DOHH2 (cell line): ENCODE data around the gene PCBP2.

ENCODE experiments used
- H3F3A ChIP-seq: fragments of 200-600 bp; sonication (generic), shearing (Covaris generic); 2 replicates; pipeline ENCODE4 v1.6.0; 2016; ENCODE audit warnings: antibody characterized with exemption, mild to moderate bottlenecking; ENCODE audit not compliant: control insufficient read depth, insufficient read depth
- H3K27ac ChIP-seq: fragments of 200-600 bp; sonication (generic); 2 replicates; pipeline ENCODE4 v1.5.1; 2014; ENCODE audit warnings: low read depth, mild to moderate bottlenecking, low read length, moderate library complexity
- H3K27me3 ChIP-seq: fragments of 200-600 bp; sonication (generic); 2 replicates; pipeline ENCODE4 v1.6.1; 2014; ENCODE audit warnings: mild to moderate bottlenecking, low read length, mixed read lengths; ENCODE audit not compliant: control insufficient read depth
- H3K36me3 ChIP-seq: fragments of 200-600 bp; sonication (generic); 2 replicates; pipeline ENCODE4 v1.6.1; 2014; ENCODE audit warnings: mild to moderate bottlenecking, low read length, moderate library complexity, mixed read lengths; ENCODE audit not compliant: control insufficient read depth
- H3K4me1 ChIP-seq: fragments of 200-600 bp; sonication (generic); 2 replicates; pipeline ENCODE4 v1.6.1; 2014; ENCODE audit warnings: mild to moderate bottlenecking, low read length, mixed read lengths; ENCODE audit not compliant: control insufficient read depth
- H3K4me2 ChIP-seq: fragments of 200-600 bp; sonication (generic); 2 replicates; pipeline ENCODE4 v1.6.0; 2014; ENCODE audit warnings: mild to moderate bottlenecking, low read length, moderate library complexity
- H3K4me3 ChIP-seq: fragments of 200-600 bp; sonication (generic); 2 replicates; pipeline ENCODE4 v1.5.1; 2014; ENCODE audit warnings: mild to moderate bottlenecking, low read length, mixed read lengths
- H3K79me2 ChIP-seq: fragments of 200-600 bp; sonication (generic); 2 replicates; pipeline ENCODE4 v1.6.1; 2014; ENCODE audit warnings: mild to moderate bottlenecking, low read length, mixed read lengths; ENCODE audit not compliant: control insufficient read depth
- H3K9me2 ChIP-seq: fragments of 200-600 bp; sonication (generic); replicated peaks from 2 replicates; pipeline ENCODE4 v1.6.1; 2014; ENCODE audit warnings: mild to moderate bottlenecking, low read length, mixed read lengths; ENCODE audit not compliant: control insufficient read depth
- H3K9me3 ChIP-seq: fragments of 200-600 bp; sonication (generic); 2 replicates; pipeline ENCODE4 v1.6.1; 2014; ENCODE audit warnings: antibody characterized with exemption, low read length, mixed read lengths; ENCODE audit not compliant: control insufficient read depth, insufficient read depth
- H4K20me1 ChIP-seq: fragments of 200-600 bp; sonication (generic); 2 replicates; pipeline ENCODE4 v1.6.0; 2014; ENCODE audit warnings: low read depth, mild to moderate bottlenecking, antibody characterized with exemption, low read length, moderate library complexity; ENCODE audit not compliant: control insufficient read depth, insufficient read depth
- CTCF ChIP-seq: fragments of 200-600 bp; sonication (generic); IDR thresholded peaks from one replicate; pipeline ENCODE4 v1.5.1; 2014; ENCODE audit warnings: antibody characterized with exemption, mild to moderate bottlenecking, low read depth, low read length; ENCODE audit not compliant: poor library complexity, severe bottlenecking
- EZH2phosphoT487 ChIP-seq: fragments of 200-600 bp; sonication (generic); IDR thresholded peaks from 2 replicates; pipeline ENCODE4 v1.6.1; 2017; ENCODE audit warnings: borderline replicate concordance, mild to moderate bottlenecking, antibody characterized with exemption, low read length, moderate library complexity, mixed read lengths

Gene PCBP2

DNA sequence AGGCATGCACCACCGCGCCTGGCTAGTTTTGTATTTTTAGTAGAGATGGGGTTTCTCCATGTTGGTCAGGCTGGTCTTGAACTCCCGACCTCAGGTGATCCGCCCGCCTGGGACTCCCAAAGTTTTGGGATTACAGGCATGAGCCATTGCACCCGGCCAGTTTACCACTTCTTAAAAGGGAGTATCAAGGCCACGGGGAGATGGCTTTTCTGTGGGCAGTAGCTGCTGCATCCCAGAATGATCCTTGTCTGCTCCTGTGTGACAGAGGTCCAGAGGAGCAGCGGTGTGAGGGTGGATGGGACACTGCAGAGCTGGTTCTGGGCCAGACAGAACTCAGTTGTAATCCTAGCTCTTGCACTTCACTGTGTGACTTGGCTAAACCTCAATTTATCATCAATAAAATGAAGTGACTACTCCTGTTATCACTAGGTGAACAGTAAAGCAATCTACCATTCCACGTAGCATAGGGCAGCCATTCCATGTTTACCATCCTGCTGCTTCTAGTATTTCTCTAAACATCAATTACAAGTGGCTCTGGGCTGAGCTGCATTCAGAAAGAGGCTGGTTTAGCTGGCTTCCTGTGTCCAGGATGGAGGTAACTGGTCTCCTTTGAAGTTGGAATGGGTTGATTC lies 58.4 kb downstream of the PCBP2 start:
- Histone ChIP-seq H3K9me2 (no peaks in the 10 kb centered on the region), H3K79me2 (no peaks in the 10 kb centered on the region), H3K4me3 (no peak overlapping the region), H3K4me1 (peaks cover 9% of the 10 kb centered on the region), H3K9me3 (no peaks in the 10 kb centered on the region), H3K36me3 (peaks cover 16% of the 10 kb centered on the region; the same call in 1 of the 2 replicates), H3K4me2 (no peak overlapping the region), H3K27ac (no peak overlapping the region), H3K27me3 (no peaks in the 10 kb centered on the region), H3F3A (peaks cover 6% of the 10 kb centered on the region; the same call in 1 of the 2 replicates), H4K20me1 (no peaks in the 10 kb centered on the region)
- TF ChIP-seq EZH2phosphoT487 = no peak

DNA sequence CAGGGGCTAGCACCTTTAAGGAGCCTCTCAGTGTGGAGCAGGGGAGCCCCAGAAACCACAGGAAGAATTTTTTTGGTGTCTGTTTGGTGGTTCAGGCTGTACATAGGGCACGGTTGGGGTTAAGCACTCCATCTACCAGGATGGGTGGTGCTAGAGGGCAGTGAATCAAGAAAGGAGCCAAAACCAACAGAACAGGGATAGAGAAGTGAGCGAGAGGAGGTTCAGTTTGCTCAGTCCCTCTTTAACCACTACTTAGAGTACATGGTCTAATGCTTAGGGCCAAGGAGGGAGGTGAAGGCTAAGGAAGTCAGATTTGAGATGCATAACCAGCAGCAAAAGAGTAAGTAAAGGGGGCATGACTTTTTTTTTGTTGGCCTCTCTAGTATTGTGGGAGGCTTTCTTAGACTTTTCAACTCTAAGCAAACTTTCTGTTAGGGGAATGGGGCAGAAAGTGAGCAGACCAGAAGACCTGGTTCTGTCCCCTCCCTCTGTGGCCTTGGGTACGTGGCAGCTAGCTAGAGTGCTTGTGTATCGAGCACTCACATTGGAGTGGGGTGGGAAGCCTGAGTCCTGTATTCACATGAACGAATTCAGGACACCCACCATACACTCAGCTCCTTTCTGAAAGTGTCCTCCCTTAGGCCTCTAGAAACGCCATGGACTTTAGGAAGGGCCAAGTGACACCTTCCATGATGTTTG lies 62.0 kb downstream of the PCBP2 start:
- peaks cover 14% of the 10 kb centered on the region; the same call in 1 of the 2 replicates for H3K36me3 ChIP-seq
- H3K9me3 ChIP-seq = no peaks in the 10 kb centered on the region
- H3F3A ChIP-seq = peaks cover 6% of the 10 kb centered on the region; the same call in 1 of the 2 replicates
- no peak for TF ChIP-seq EZH2phosphoT487
- H3K4me1 ChIP-seq = peaks cover 3% of the 10 kb centered on the region
- H3K27ac ChIP-seq = no peak overlapping the region
- H4K20me1 ChIP-seq = no peaks in the 10 kb centered on the region
- H3K4me2 ChIP-seq = no peak overlapping the region
- no peaks in the 10 kb centered on the region for H3K27me3 ChIP-seq
- no peaks in the 10 kb centered on the region for H3K79me2 ChIP-seq
- H3K9me2 ChIP-seq = no peaks in the 10 kb centered on the region
- H3K4me3 ChIP-seq = no peak overlapping the region

GRCh38 chr12:53514628-53515290 lies 62.9 kb downstream of the PCBP2 start:
- Histone ChIP-seq H3F3A (0 out of 2 replicates have a peak, but pooled peaks cover 3% of the 10 kb centered on the region), H3K9me2 (no peaks in the 10 kb centered on the region), H3K27ac (no peak overlapping the region), H4K20me1 (no peaks in the 10 kb centered on the region), H3K4me1 (no peaks in the 10 kb centered on the region), H3K4me2 (no peak overlapping the region), H3K27me3 (no peaks in the 10 kb centered on the region), H3K9me3 (no peaks in the 10 kb centered on the region), H3K79me2 (no peaks in the 10 kb centered on the region), H3K4me3 (no peak overlapping the region), H3K36me3 (peaks cover 14% of the 10 kb centered on the region; the same call in 1 of the 2 replicates)
- TF ChIP-seq CTCF = no peak
- TF ChIP-seq EZH2phosphoT487 = no peak

DNA sequence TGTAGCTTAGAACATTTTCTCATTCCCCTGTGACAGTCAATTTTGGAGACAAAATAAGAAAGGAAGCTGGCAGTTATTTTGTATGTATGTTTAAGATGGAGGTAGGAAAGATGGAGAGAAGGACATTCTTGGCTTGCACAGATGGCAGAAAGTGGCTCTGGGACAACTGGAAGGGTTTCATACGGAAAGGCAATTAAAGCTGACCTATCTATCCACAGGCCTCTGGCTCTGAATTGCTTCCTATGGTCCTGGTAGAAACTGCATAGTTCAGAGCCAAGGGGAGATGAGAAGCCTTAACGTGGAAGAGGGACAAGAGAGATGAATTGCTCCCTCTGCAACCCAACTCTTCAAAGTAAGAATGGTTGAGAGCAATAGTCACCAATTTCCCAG lies 63.4 kb downstream of the PCBP2 start:
- no peaks in the 10 kb centered on the region for H3K9me2 ChIP-seq
- no peaks in the 10 kb centered on the region for H3K4me1 ChIP-seq
- TF ChIP-seq CTCF = no peak
- no peak for TF ChIP-seq EZH2phosphoT487
- H3K27me3 ChIP-seq = no peaks in the 10 kb centered on the region
- H3K27ac ChIP-seq = no peak overlapping the region
- no peaks in the 10 kb centered on the region for H3K79me2 ChIP-seq
- no peaks in the 10 kb centered on the region for H3K9me3 ChIP-seq
- no peak overlapping the region for H3K4me2 ChIP-seq
- H3K36me3 ChIP-seq = peaks cover 14% of the 10 kb centered on the region; the same call in 1 of the 2 replicates
- no peaks in the 10 kb centered on the region for H4K20me1 ChIP-seq
- H3K4me3 ChIP-seq = no peak overlapping the region
- 0 out of 2 replicates have a peak, but pooled peaks cover 3% of the 10 kb centered on the region for H3F3A ChIP-seq
